ENCODE measurements around the gene FALEC. TPM values are rescaled to one million over a fixed set of nuclear protein-coding genes. Genes with fewer than 3 reads are reported as not detected.

Gene FALEC
- total RNA-seq, 4 donors from 2014 or later = not detected

DNA sequence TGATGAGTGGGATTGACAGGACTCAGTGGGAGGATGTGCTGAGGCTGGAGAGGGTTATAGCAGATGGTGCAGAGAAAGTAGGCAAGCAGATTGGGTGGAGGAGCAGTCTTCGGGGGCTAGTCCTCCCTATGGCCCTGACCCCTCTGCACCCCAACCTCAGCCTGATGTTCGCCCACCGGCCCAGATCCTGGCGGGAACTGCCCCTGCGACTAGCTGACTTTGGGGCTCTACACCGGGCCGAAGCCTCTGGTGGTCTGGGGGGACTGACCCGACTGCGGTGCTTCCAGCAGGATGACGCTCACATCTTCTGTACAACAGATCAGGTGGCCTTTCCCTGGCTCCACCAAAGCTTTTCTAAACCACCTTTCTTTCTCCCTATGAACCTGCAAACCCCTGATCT lies 17.2 kb upstream of the FALEC start:
- H3K27ac ChIP-seq = no peak overlapping the region
- 97 to 100% methylated on average over 1 to 10 of the region's 10 CpGs for WGBS, 2 donors (ENCODE audit: low coverage in 1 of 2)
- no peak for DNase-seq
- in situ Hi-C loops (cut with MboI; ENCODE audit: low pct_ligation_motif_present in 1 of 4, low pct_unique_long_range_greater_than_20kb in 1 of 4, low sequenced_read_pairs in 3 of 4) (no loop called here), intact Hi-C loops (cut with DNase I; ENCODE audit: low total_unique reads) (no loop called here)
- H3K27me3 ChIP-seq = no peaks in the 10 kb centered on the region
- H3K36me3 ChIP-seq = peaks cover 0 to 25% (median 10%) of the 10 kb centered on the region in 4 donors
- no peak for TF ChIP-seq POLR2AphosphoS5 (IDR thresholded peaks at IDR 0.05)
- TF ChIP-seq, protein P1, sequence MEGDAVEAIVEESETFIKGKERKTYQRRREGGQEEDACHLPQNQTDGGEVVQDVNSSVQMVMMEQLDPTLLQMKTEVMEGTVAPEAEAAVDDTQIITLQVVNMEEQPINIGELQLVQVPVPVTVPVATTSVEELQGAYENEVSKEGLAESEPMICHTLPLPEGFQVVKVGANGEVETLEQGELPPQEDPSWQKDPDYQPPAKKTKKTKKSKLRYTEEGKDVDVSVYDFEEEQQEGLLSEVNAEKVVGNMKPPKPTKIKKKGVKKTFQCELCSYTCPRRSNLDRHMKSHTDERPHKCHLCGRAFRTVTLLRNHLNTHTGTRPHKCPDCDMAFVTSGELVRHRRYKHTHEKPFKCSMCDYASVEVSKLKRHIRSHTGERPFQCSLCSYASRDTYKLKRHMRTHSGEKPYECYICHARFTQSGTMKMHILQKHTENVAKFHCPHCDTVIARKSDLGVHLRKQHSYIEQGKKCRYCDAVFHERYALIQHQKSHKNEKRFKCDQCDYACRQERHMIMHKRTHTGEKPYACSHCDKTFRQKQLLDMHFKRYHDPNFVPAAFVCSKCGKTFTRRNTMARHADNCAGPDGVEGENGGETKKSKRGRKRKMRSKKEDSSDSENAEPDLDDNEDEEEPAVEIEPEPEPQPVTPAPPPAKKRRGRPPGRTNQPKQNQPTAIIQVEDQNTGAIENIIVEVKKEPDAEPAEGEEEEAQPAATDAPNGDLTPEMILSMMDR (IDR thresholded peaks at IDR 0.05) = no peak
- TF ChIP-seq EP300 (IDR thresholded peaks at IDR 0.05; ENCODE audit: low read depth) = no peak
- no peak for TF ChIP-seq POLR2A (IDR thresholded peaks at IDR 0.05)
- H3K4me3 ChIP-seq = no peak overlapping the region
- H3K4me1 ChIP-seq = no peaks in the 10 kb centered on the region
- H3K9me3 ChIP-seq = no peaks in the 10 kb centered on the region

DNA sequence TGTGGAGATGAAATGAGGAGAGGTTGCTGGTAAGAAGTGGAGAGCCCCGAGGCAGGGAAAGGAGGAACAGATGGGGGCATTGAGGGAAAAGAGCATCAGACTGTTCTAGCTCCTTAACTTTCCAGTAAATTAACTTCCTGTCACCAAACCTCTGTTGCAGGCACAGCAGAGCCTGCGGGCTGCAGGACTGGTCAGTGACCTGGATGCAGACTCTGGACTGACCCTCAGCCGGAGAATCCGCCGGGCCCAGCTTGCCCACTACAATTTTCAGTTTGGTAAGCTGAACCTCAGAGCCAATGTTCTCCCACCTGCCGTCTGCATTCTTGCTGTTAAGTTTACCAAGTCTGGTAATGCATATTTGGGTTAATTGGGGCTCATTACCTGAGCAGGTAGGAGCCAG lies 10.1 kb upstream of the FALEC start:
- intact Hi-C loops (cut with DNase I; ENCODE audit: low total_unique reads) = no loop called here
- TF ChIP-seq POLR2A (IDR thresholded peaks at IDR 0.05) = no peak
- TF ChIP-seq EP300 (IDR thresholded peaks at IDR 0.05; ENCODE audit: low read depth) = no peak
- TF ChIP-seq, protein P1 (IDR thresholded peaks at IDR 0.05) = no peak
- TF ChIP-seq POLR2AphosphoS5 (IDR thresholded peaks at IDR 0.05) = no peak
- in situ Hi-C loops (cut with MboI; ENCODE audit: low pct_ligation_motif_present in 1 of 4, low pct_unique_long_range_greater_than_20kb in 1 of 4, low sequenced_read_pairs in 3 of 4) = no loop called here

DNA sequence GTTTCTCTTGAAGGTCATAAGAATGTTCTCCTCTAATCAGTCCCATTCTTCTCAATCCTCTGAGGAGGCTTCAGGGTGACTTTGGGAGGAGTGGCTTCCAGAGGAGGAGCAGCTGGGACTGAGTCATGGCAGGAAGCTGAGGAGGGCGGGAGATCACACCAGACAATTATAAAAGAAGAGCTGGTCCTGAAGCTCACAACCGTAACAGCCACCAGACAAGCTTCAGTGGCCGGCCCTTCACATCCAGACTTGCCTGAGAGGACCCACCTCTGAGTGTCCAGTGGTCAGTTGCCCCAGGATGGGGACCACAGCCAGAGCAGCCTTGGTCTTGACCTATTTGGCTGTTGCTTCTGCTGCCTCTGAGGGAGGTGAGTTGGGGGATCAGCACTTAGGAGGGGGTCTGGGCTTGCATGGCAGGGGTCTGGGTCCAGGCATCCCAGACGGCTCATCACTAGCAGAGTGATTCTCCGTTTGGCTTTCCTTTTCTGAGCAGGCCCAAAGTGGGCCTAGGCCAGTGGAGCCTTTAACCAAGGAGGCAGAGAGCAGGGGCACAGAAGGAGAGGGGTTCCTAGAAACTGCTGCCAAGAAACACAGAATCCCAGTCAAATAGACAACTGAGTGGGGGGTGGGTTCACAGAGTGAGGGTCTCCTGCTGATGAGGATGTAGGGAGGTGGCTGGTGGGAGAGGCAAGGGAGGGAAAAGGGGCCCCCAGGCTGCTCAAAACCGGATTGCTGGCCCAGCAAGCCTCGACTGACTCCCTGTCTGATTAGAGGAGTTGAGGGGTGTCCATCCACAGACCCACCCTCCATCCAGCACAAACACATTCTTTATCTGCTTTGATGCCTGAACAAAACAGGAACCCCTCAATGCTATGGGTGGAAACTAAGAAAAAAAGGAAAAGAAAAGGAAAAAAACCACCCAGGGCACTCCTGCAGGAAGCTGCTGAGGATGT lies 7.4 kb upstream of the FALEC start, which contains the start of gene ECM1:
Gene ECM1 (plus strand): TSS at position 198 of the 953 bp plus-strand sequence. CDS start 101 bp downstream, at position 299.
- in situ Hi-C loops (cut with MboI; ENCODE audit: low pct_ligation_motif_present in 1 of 4, low pct_unique_long_range_greater_than_20kb in 1 of 4, low sequenced_read_pairs in 3 of 4) (no loop called here), intact Hi-C loops (cut with DNase I; ENCODE audit: low total_unique reads) (no loop called here)
- Histone ChIP-seq H3K27ac (peak within 1 kb of the TSS; percentile 51 to 74 (median 70)), H3K4me1 (peaks cover 0 to 18% (median 6%) of the 10 kb centered on the region in 4 donors), H3K4me3 (peak within 1 kb of the TSS in 1 of 4 donors; percentile 12), H3K27me3 (no peaks in the 10 kb centered on the region), H3K36me3 (peaks cover 0 to 3% (median 0%) of the 10 kb centered on the region in 4 donors), H3K9me3 (no peaks in the 10 kb centered on the region)
- DNase-seq = peak; percentile 55
- WGBS, 2 donors (ENCODE audit: low coverage in 1 of 2) = 54 to 56% methylated on average over 4 to 7 of the region's 7 CpGs
- TF ChIP-seq POLR2A (IDR thresholded peaks at IDR 0.05) (peak; percentile 30), EP300 (IDR thresholded peaks at IDR 0.05; ENCODE audit: low read depth) (no peak)
- TF ChIP-seq, protein P1 (IDR thresholded peaks at IDR 0.05) = no peak

More for the DNA sequence above, 10.1 kb upstream of the FALEC start:
- H3K27ac ChIP-seq = no peak overlapping the region
- no peaks in the 10 kb centered on the region for H3K27me3 ChIP-seq
- no peak overlapping the region for H3K4me3 ChIP-seq
- H3K4me1 ChIP-seq = peaks cover 0 to 18% (median 6%) of the 10 kb centered on the region in 4 donors
- H3K36me3 ChIP-seq = peaks cover 0 to 7% (median 0%) of the 10 kb centered on the region in 4 donors
- no peaks in the 10 kb centered on the region for H3K9me3 ChIP-seq
- 84 to 100% methylated on average over 1 to 6 of the region's 6 CpGs for WGBS, 2 donors (ENCODE audit: low coverage in 1 of 2)
- no peak for DNase-seq

DNA sequence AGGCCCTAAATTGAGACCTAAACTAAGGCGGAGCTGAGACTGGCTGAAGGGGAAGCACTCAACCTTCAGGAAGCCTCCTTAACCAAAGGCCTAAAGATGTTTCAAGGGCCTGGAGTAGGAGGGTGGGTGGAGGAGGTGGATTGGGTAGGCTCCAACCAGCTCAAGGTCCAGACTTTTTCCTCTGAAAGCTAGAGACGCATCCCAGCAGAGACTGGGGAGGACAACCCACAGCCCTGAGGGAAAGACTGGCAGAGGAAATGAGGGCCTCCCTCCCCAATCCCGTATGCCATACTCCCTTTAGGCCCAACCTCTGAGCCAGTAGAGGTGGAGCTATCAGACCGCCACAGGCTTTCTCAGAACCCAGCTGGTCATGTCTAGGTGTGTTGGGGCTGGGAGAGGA lies 6.6 kb upstream of the FALEC start:
- 72 to 75% methylated on average over 3 to 4 of the region's 4 CpGs for WGBS, 2 donors (ENCODE audit: low coverage in 1 of 2)
- H3K9me3 ChIP-seq = no peaks in the 10 kb centered on the region
- peak overlapping the region in 3 of 4 donors; percentile 66 to 74 (median 73) for H3K27ac ChIP-seq
- H3K36me3 ChIP-seq = peaks cover 0 to 3% (median 0%) of the 10 kb centered on the region in 4 donors
- TF ChIP-seq POLR2A (IDR thresholded peaks at IDR 0.05) (no peak), POLR2AphosphoS5 (IDR thresholded peaks at IDR 0.05) (no peak), EP300 (IDR thresholded peaks at IDR 0.05; ENCODE audit: low read depth) (no peak)
- TF ChIP-seq, protein P1 (IDR thresholded peaks at IDR 0.05) = no peak
- intact Hi-C loops (cut with DNase I; ENCODE audit: low total_unique reads) = no loop called here
- in situ Hi-C loops (cut with MboI; ENCODE audit: low pct_ligation_motif_present in 1 of 4, low pct_unique_long_range_greater_than_20kb in 1 of 4, low sequenced_read_pairs in 3 of 4) = no loop called here
- H3K4me1 ChIP-seq = peaks cover 0 to 18% (median 6%) of the 10 kb centered on the region in 4 donors
- DNase-seq = no peak
- H3K27me3 ChIP-seq = no peaks in the 10 kb centered on the region
- peak overlapping the region in 1 of 4 donors; percentile 12 for H3K4me3 ChIP-seq
